HCT116 (cell line): Measurements from ENCODE around the gene PHACTR1. TPM values are rescaled to one million over a fixed set of nuclear protein-coding genes. Genes with fewer than 3 reads are reported as not detected.

Source experiments
- ATAC-seq: fragments of 200-7000 bp; cut with Tn5 transposase; 2 replicates; pipeline ENCODE4 v1.9.1; 2020; ENCODE audit warnings: mild to moderate bottlenecking, moderate library complexity
- BruUV-seq: library from RNA; stranded (reverse); fragments of 400-500 nt; replicated peaks from 2 replicates; lab custom pipeline; 2021; lab: Mats Ljungman, UMichigan
- CTCF ChIA-PET: fragments of 300-600 bp; sonication (Branson Sonifier 250); formaldehyde crosslinking; loops from one replicate; lab custom pipeline; 2021; ENCODE audit warnings: antibody characterized with exemption; lab: Charles Lee
- POLR2A ChIA-PET: fragments of 300-600, 350-600 bp; sonication (Branson Sonifier 250); formaldehyde crosslinking; loops from one replicate; lab custom pipeline; 2021; ENCODE audit warnings: antibody characterized with exemption; lab: Charles Lee
- RAD21 ChIA-PET, 2 experiments: fragments of 300-600 bp; sonication (Branson Sonifier 250); formaldehyde crosslinking; loops; one replicate each; lab custom pipeline; 2023; ENCODE audit warnings: low total read pairs in 2 of 2; ENCODE audit not compliant: uncharacterized antibody in 2 of 2, unreplicated experiment in 2 of 2, low non-redundant PET in 1 of 2; lab: Charles Lee
- DNase-seq: peaks from one replicate; pipeline ENCODE4 v3.0.0-alpha.2; 2010; ENCODE audit warnings: low read depth, low spot score
- H2AFZ ChIP-seq: fragments of 200-600 bp; shearing (Covaris generic), sonication (generic); 2 replicates; pipeline ENCODE4 v1.6.1; 2017; ENCODE audit warnings: low read depth, mixed run types, mixed read lengths, antibody characterized with exemption, low read length; ENCODE audit not compliant: poor library complexity, severe bottlenecking
- H3K27ac ChIP-seq: 2 replicates; pipeline ENCODE4 v1.5.1; 2012; ENCODE audit warnings: low read depth, low read length
- H3K27me3 ChIP-seq: fragments of 200-600 bp; sonication (generic); 2 replicates; pipeline ENCODE4 v1.6.1; 2016; ENCODE audit warnings: mixed run types, low read length, mixed read lengths; ENCODE audit not compliant: insufficient read depth
- H3K36me3 ChIP-seq, 2 experiments: fragments of 200-500 bp in 1 of 2; fragments of 200-600 bp in 1 of 2; sonication (Bioruptor generic) in 1 of 2; sonication (generic) in 1 of 2; 2 replicates each; pipeline versions ENCODE4 v1.5.1 to v1.6.1; 2014 to 2016; ENCODE audit warnings: low read length in 2 of 2, inconsistent platforms in 1 of 2, mixed read lengths in 1 of 2, mixed run types in 1 of 2; ENCODE audit not compliant: insufficient read depth in 2 of 2, control insufficient read depth in 1 of 2
- H3K4me1 ChIP-seq, 2 experiments: fragments of 200-600 bp in 1 of 2; sonication (generic) in 1 of 2; 2 replicates each; pipeline versions ENCODE4 v1.5.1 to v1.6.1; 2012 to 2017; ENCODE audit warnings: low read length in 2 of 2, inconsistent platforms in 1 of 2, mild to moderate bottlenecking in 1 of 2, mixed read lengths in 1 of 2, mixed run types in 1 of 2, moderate library complexity in 1 of 2; ENCODE audit not compliant: insufficient read depth in 2 of 2, control insufficient read depth in 1 of 2
- H3K4me2 ChIP-seq: fragments of 200-600 bp; sonication (generic); 2 replicates; pipeline ENCODE4 v1.6.1; 2017; ENCODE audit warnings: mixed run types, low read length, mixed read lengths
- H3K4me3 ChIP-seq, 2 experiments: fragments of 200-600 bp in 1 of 2; sonication (generic) in 1 of 2; replicated peaks in 1 of 2; 2 replicates each; pipeline ENCODE4 v1.5.1; 2011 to 2016; ENCODE audit warnings: low read length in 2 of 2, control low read depth in 1 of 2, low read depth in 1 of 2, mild to moderate bottlenecking in 1 of 2, mixed read lengths in 1 of 2, mixed run types in 1 of 2
- H3K79me2 ChIP-seq: fragments of 200-600 bp; sonication (generic); 2 replicates; pipeline ENCODE4 v1.6.1; 2017; ENCODE audit warnings: mild to moderate bottlenecking, mixed run types, low read length, moderate library complexity, mixed read lengths; ENCODE audit not compliant: insufficient read depth
- H3K9ac ChIP-seq: fragments of 200-600 bp; sonication (generic); 2 replicates; pipeline ENCODE4 v1.6.1; 2016; ENCODE audit warnings: low read length, mixed read lengths
- H3K9me2 ChIP-seq: fragments of 200-600 bp; sonication (generic), shearing (Covaris generic); 2 replicates; pipeline ENCODE4 v1.6.1; 2017; ENCODE audit warnings: mixed run types, mild to moderate bottlenecking, moderate library complexity; ENCODE audit not compliant: insufficient read depth
- H3K9me3 ChIP-seq, 2 experiments: fragments of 200-500 bp in 1 of 2; fragments of 200-600 bp in 1 of 2; sonication (Bioruptor generic) in 1 of 2; sonication (generic) in 1 of 2; 2 replicates each; pipeline ENCODE4 v1.6.1; 2014 to 2017; ENCODE audit warnings: low read length in 2 of 2, mixed read lengths in 2 of 2, inconsistent platforms in 1 of 2, low read depth in 1 of 2, mild to moderate bottlenecking in 1 of 2, mixed run types in 1 of 2, moderate library complexity in 1 of 2; ENCODE audit not compliant: control insufficient read depth in 1 of 2, insufficient read depth in 1 of 2
- H4K20me1 ChIP-seq: fragments of 200-600 bp; sonication (generic), shearing (Covaris generic); 2 replicates; pipeline ENCODE4 v1.6.1; 2017; ENCODE audit warnings: mixed run types, mild to moderate bottlenecking, moderate library complexity; ENCODE audit not compliant: insufficient read depth
- CBX3 ChIP-seq: IDR thresholded peaks from 2 replicates; pipeline ENCODE4 v1.6.1; 2012; ENCODE audit warnings: low read depth
- CTCF ChIP-seq, 3 experiments: fragments of 200-600 bp in 1 of 3; sonication (generic) in 1 of 3; IDR thresholded peaks in 2 of 3; conservative IDR thresholded peaks in 1 of 3; 2 replicates each; pipeline ENCODE4 v1.5.1; 2012 to 2017; ENCODE audit warnings: low read depth in 2 of 3, low read length in 2 of 3, antibody characterized with exemption in 1 of 3, borderline replicate concordance in 1 of 3, control low read depth in 1 of 3, mild to moderate bottlenecking in 1 of 3, mixed read lengths in 1 of 3, mixed run types in 1 of 3, moderate library complexity in 1 of 3; ENCODE audit not compliant: insufficient read depth in 1 of 3
- EGR1 ChIP-seq: IDR thresholded peaks from 2 replicates; pipeline ENCODE4 v1.6.1; 2012; ENCODE audit warnings: low read depth
- ELF1 ChIP-seq: IDR thresholded peaks from 2 replicates; pipeline ENCODE4 v1.6.1; 2012; ENCODE audit warnings: low read depth, borderline replicate concordance
- EZH2phosphoT487 ChIP-seq: fragments of 200-600 bp; IDR thresholded peaks from 2 replicates; pipeline ENCODE4 v1.6.1; 2018; ENCODE audit warnings: antibody characterized with exemption, borderline replicate concordance
- RAD21 ChIP-seq: IDR thresholded peaks from 2 replicates; pipeline ENCODE4 v1.6.1; 2012; ENCODE audit warnings: low read depth, mild to moderate bottlenecking
- SIN3A ChIP-seq: IDR thresholded peaks from 2 replicates; pipeline ENCODE4 v1.6.1; 2012; ENCODE audit warnings: low read depth
- YY1 ChIP-seq: IDR thresholded peaks from 2 replicates; pipeline ENCODE4 v1.6.1; 2011; ENCODE audit warnings: low read length, low read depth, moderate library complexity, mild to moderate bottlenecking; ENCODE audit not compliant: insufficient replicate concordance; ENCODE audit errors: extremely low read depth
- ZBTB33 ChIP-seq: IDR thresholded peaks from 2 replicates; pipeline ENCODE4 v1.6.1; 2011; ENCODE audit warnings: mild to moderate bottlenecking, low read length, moderate library complexity; ENCODE audit not compliant: insufficient replicate concordance; ENCODE audit errors: extremely low read depth
- intact Hi-C: fragments of 100-400 bp; cut with micrococcal nuclease; formaldehyde crosslinking; loops from 2 replicates; pipeline ENCODE4 v1.10.0; 2022
- total RNA-seq: library from RNA; stranded (reverse); gene quantifications from one replicate; pipeline ENCODE4 v1.2.1, GENCODE V29; 2021; ENCODE audit not compliant: unreplicated experiment

The PHACTR1 gene
- total RNA-seq, 1 experiment from 2014 or later: 0.17 TPM

- H3K4me3 ChIP-seq: no peak overlapping the region
- H3K36me3 ChIP-seq: no peaks in the 10 kb centered on the region
- H3K4me1 ChIP-seq: no peaks in the 10 kb centered on the region
- POLR2A ChIA-PET: no interaction called here
- RAD21 ChIA-PET: interaction anchor here in 1 of 2 experiments (0.6 kb wide), 1 partner anchor 198 kb away, joined by 3 read pairs; no protein-coding TSS in a partner anchor
- CTCF ChIA-PET: no interaction called here
- 0 out of 2 replicates have a peak, but pooled peaks cover 4% of the 10 kb centered on the region for H4K20me1 ChIP-seq
- no peak overlapping the region for H2AFZ ChIP-seq
- H3K79me2 ChIP-seq: no peaks in the 10 kb centered on the region
- H3K4me2 ChIP-seq: no peak overlapping the region
- intact Hi-C loops: no loop called here
- no peaks in the 10 kb centered on the region for H3K9me3 ChIP-seq
- DNase-seq (no peak), ATAC-seq (no peak)
- no peaks in the 10 kb centered on the region for H3K9me2 ChIP-seq
- peaks cover 36% of the 10 kb centered on the region for H3K27me3 ChIP-seq
- no peak overlapping the region for H3K27ac ChIP-seq
- no peak overlapping the region for H3K9ac ChIP-seq
- BruUV-seq: no TSS peak
- TF ChIP-seq SIN3A: no peak
- no peak for TF ChIP-seq CTCF (IDR thresholded peaks at IDR 0.05 in 2 of 3, conservative IDR thresholded peaks at IDR 0.05 in 1 of 3; ENCODE audit: borderline replicate concordance in 1 of 3, insufficient read depth in 1 of 3, low read depth in 2 of 3, low read length in 2 of 3)
- TF ChIP-seq EZH2phosphoT487: no peak
- TF ChIP-seq ELF1: no peak
- no peak for TF ChIP-seq EGR1
- no peak for TF ChIP-seq CBX3
- TF ChIP-seq RAD21: no peak
- TF ChIP-seq YY1: no peak
- no peak for TF ChIP-seq ZBTB33
Observed at GRCh38 chr6:13004601-13005000, 288.0 kb downstream of the PHACTR1 start.
